NCI-H748 (cell line): ENCODE measurements around the gene TFAM.

Source experiments
- DNase-seq: peaks from one replicate; lab custom pipeline; 2025; ENCODE audit not compliant: unreplicated experiment; lab: John Stamatoyannopoulos, UW

TFAM gene

GRCh38 chr10:58433066-58433465 lies 47.9 kb downstream of the TFAM start:
- no peak for DNase-seq

GRCh38 chr10:58433571-58433970 lies 48.4 kb downstream of the TFAM start:
- DNase-seq, result no peak

DNA sequence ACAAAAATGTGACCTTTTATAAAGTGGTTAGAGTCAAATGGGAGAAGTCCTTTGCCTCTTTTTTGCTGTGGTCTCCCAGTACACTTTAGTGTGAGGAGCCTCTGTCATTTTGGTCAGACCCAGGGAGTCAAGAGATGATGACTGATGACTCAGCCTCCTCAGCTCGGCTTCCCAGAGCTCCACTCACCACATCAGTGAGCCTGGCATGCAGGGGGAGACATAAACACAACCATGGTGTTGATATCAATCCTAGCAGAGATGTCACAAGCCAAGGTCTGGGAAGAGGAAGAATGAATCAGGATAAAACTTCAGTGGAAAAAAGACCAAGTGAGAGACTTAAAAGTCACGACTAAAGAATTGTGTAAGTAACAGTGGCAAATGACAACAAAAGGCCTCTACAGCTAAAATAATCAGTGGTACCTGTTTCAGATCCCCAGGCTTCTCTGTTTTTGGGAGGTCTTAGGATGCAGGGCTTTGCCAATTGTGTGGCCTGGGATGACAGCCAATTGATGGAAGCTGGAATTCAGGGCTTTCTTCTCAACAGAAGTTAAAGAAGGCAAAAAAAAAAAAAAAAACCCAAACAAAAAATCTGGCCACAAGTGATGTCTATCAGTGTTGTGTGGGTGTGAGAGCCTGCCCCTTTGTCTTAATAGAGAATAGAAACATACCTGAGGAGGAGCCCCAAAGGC lies 50.2 kb downstream of the TFAM start:
- DNase-seq, result no peak

DNA sequence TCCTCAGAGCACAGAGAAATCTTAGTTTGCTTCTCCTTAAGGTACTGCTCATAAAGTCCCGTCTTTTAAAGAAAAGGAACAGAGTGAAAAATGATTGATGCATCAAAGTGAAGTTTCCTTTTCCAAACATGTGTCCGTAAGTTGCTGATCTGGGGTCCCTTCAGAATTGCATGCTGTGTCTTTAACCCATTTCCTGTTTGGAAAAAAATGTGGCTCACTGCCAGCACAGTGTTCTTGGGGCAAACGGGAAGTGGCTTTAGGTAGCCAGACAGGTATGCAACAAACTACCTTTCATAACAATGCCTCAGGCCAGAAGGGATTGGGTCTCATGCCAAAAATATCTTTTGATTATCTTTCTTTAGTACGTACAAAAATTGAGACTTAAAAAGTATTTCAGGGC lies 50.9 kb downstream of the TFAM start:
- DNase-seq, result peak; percentile 56

DNA sequence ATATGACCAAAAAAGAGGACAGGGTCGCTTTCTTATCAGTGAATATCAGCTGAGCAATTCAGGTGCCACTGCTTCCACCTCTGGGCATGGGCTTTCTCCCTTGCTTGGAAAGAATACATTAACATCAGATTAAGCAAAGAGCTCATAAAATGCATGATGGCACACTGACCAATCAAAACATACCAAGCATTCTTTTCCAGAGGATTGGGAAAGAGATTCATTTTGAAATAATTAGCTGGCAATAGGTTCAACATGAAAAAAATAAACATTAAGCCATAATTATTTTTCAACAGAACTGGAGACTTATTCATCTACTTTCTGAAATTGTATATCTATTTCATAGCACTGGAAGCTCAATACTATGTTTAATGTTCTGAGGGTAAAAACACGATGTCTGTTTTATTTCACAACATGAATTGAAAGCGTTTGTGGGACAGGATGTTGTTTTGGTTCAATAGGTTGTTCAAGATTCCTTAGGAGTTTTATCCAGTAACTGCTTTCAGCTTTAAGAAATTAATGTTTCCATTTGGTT lies 53.2 kb downstream of the TFAM start:
- no peak for DNase-seq

GRCh38 chr10:58438986-58439385 lies 53.8 kb downstream of the TFAM start:
- DNase-seq, result no peak

DNA sequence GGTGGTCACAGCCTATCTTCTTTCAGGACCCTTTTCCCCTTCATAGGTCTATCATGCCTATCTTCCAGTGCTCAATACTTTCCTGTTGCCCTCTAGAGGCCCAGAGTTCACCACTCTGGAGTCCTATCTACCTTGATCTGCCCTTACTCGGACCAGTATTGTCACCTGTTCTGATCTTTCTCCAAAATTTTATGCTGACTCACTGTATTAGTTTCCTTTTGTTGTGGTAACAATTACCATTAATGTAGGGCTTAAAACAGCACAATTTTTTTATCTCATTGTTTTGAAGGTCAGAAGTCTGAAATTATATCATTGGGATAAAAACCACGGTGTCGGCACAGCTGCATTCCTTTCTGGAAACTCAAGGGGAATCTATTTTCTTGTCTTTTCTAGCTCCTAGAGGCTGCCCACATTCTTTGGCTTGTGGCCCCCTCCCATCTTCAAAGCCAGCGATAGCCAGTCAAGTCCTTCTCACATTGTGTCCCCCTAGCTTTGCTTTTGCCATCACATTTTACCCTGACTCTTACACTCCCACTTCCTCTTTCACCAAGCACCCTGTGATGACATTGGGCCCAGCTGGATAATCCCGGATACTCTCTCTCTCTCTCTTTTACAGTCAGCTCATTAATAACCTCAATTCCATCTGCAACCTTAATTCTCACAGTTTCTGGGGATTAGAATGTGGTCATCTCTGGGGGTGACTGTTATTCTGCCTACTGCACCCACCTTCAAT lies 54.6 kb downstream of the TFAM start:
- no peak for DNase-seq

GRCh38 chr10:58440484-58440883 lies 55.3 kb downstream of the TFAM start:
- DNase-seq, result no peak

DNA sequence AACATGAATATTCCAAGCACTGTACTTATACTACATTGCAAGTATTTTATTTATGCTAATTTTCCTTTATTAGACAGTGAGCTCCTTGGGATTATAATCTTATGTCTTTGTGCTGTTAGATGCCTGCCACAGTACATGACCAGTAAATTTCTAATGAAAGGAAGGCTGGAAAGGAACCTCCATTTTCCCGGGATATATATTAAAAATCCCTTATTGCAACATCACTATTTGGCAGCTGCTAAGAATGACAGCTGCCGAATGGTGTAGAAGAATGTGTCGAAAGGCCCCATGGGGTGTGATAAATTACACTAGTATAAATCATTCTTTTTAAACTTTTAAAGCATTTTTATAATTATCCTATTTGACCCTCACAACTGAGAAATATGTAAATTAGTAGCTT lies 59.1 kb downstream of the TFAM start:
- DNase-seq, result no peak

DNA sequence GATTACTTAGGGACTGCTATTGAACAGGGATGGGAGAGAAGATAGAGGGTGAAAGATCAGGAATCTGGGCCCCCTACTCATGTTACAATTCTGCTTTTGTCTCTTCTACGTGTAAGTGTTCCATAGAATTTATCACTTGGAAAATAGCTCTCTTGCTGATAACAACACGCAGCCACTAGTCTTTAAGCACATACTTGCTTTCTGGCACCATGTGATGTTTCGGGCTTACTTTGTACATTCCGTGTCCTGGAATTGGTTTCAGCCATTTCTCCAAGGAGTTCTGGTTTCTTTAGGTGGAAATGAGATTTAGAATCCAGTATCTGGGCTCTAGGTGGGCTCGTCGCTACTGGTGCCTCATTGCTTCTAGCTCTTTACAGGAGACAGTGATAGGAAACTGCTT lies 59.7 kb downstream of the TFAM start:
- DNase-seq, result no peak

DNA sequence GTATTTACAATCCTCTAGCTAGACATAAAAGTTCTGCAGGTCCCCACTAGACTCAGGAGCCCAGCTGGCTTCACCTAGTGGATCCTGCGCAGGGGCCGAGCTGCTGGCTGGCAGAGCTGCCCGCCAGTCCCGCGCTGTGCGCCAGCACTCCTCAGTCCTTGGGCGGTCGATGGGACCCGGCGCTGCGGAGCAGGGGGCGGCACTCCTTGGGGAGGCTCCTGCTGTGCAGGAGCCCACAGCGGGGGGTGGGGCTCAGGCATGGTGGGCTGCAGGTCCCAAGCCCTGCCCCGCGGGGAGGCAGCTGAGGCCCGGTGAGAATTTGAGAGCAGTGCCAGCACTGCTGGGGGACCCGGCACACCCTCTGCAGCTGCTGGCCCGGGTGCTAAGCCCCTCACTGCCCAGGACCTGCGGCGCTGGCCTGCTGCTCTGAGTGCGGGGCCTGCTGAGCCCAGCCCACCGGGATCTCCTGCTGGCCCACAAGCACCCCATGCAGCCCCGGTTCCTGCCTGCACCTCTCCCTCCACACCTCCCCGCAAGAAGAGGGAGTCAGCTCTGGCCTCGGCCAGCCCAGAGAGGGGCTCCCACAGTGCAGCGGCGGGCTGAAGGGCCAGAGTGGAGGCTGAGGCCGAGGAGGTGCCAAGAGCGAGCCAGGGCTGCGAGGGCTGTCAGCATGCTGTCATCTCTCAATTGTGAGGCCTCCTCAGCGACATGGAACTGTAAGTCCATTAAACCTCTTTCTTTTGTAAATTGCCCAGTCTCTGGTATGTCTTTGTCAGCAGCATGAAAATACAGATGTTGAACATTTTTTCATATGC lies 63.1 kb downstream of the TFAM start:
- no peak for DNase-seq
